Measurements from ENCODE around the gene KIF27.

DNA sequence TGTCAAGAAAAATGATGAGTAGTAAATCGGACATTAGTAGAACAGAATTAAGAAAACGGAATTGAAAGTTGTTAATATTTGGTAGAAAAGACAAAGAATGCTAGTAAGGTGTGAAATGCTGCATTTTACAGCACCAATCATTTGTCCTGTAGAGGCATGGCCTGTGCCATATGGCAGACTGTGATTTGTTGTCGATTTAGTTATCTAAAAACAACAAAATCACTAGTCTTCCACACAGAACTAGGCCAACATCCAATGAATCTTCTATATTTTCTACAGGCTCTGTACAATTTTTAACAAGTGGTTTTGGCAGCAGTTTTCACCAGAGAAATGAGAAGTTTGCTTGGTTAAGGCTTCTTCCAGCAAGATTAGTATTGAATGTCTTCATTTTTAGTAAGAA, 48.4 kb upstream of the KIF27 start:
- TF ChIP-seq, protein P1, sequence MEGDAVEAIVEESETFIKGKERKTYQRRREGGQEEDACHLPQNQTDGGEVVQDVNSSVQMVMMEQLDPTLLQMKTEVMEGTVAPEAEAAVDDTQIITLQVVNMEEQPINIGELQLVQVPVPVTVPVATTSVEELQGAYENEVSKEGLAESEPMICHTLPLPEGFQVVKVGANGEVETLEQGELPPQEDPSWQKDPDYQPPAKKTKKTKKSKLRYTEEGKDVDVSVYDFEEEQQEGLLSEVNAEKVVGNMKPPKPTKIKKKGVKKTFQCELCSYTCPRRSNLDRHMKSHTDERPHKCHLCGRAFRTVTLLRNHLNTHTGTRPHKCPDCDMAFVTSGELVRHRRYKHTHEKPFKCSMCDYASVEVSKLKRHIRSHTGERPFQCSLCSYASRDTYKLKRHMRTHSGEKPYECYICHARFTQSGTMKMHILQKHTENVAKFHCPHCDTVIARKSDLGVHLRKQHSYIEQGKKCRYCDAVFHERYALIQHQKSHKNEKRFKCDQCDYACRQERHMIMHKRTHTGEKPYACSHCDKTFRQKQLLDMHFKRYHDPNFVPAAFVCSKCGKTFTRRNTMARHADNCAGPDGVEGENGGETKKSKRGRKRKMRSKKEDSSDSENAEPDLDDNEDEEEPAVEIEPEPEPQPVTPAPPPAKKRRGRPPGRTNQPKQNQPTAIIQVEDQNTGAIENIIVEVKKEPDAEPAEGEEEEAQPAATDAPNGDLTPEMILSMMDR (IDR thresholded peaks at IDR 0.05): no peak
- TF ChIP-seq EP300 (IDR thresholded peaks at IDR 0.05; ENCODE audit: low read depth) (no peak), POLR2A (IDR thresholded peaks at IDR 0.05) (no peak)
